ENCODE data around the gene C2orf69.

DNA sequence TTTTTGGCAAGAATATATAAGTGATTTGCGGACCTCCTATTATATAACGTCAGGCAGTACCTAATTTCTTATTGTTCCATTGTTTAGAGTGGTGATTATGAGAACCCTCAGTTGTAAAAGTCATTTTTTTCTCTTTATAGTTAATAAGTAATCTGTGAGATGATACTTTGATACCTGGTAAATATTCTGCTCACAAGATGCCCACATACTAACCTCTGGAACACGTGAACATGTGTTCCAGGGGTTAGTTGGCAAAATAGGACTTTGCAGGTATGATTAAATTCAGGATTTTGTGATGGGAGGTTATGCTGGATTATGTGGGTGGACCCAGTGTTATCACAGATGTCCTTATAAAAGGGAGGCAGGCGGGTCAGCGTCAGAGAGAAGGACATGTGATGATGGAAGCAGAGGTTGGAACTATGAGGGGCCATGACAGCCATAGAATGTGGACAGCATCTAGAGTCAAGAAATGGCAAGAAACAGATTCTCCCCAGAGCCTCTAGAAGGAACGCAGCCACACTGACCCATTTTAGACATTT is 61.1 kb downstream of the C2orf69 start:
- TF ChIP-seq, protein P1, sequence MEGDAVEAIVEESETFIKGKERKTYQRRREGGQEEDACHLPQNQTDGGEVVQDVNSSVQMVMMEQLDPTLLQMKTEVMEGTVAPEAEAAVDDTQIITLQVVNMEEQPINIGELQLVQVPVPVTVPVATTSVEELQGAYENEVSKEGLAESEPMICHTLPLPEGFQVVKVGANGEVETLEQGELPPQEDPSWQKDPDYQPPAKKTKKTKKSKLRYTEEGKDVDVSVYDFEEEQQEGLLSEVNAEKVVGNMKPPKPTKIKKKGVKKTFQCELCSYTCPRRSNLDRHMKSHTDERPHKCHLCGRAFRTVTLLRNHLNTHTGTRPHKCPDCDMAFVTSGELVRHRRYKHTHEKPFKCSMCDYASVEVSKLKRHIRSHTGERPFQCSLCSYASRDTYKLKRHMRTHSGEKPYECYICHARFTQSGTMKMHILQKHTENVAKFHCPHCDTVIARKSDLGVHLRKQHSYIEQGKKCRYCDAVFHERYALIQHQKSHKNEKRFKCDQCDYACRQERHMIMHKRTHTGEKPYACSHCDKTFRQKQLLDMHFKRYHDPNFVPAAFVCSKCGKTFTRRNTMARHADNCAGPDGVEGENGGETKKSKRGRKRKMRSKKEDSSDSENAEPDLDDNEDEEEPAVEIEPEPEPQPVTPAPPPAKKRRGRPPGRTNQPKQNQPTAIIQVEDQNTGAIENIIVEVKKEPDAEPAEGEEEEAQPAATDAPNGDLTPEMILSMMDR (IDR thresholded peaks at IDR 0.05; ENCODE audit: poor library complexity) = no peak
- no peak for TF ChIP-seq EZH2 (IDR thresholded peaks at IDR 0.05; ENCODE audit: borderline replicate concordance)
